ENCODE measurements around the gene TTBK1. TPM values are rescaled to one million over a fixed set of nuclear protein-coding genes. Genes with fewer than 3 reads are reported as not detected.
A peak's percentile ranks its signal among the peaks of the same experiment; 100 is the strongest.

TTBK1 gene
- total RNA-seq, 1 experiment from 2014 or later, result 0.61 TPM

GRCh38 chr6:43199912-43200311 is 43.4 kb upstream of the TTBK1 start:
- TF ChIP-seq CTCF (IDR thresholded peaks at IDR 0.05; ENCODE audit: insufficient read depth in 1 of 2, low read depth in 1 of 2, low read length in 1 of 2, severe bottlenecking in 1 of 2, unreplicated experiment in 1 of 2), result no peak
- Histone ChIP-seq H3K4me1 (no peaks in the 10 kb centered on the region), H3K27me3 (replicated peaks; ENCODE audit: control insufficient read depth, insufficient read depth, low read length) (no peaks in the 10 kb centered on the region; the same call in 1 of the 2 replicates), H3K9me3 (no peaks in the 10 kb centered on the region), H3K4me3 (ENCODE audit: low read depth, low read length) (no peak overlapping the region), H3K36me3 (ENCODE audit: control insufficient read depth, insufficient read depth, low read length) (no peaks in the 10 kb centered on the region)
- BruUV-seq (replicated peaks), result no TSS peak
- POLR2A ChIA-PET, result no interaction called here
- DNase-seq, result peak in 1 of 2 experiments; percentile 7
- Mint-ChIP-seq H3K9me3 (ENCODE audit: unreplicated experiment) (no peaks in the 10 kb centered on the region), H3K36me3 (ENCODE audit: insufficient read depth, unreplicated experiment) (no peaks in the 10 kb centered on the region), H3K27me3 (ENCODE audit: insufficient read depth, unreplicated experiment) (no peaks in the 10 kb centered on the region), H3K27ac (ENCODE audit: unreplicated experiment) (no peak overlapping the region), H3K4me3 (ENCODE audit: unreplicated experiment) (no peak overlapping the region), H3K4me1 (ENCODE audit: low read depth, unreplicated experiment) (no peaks in the 10 kb centered on the region)
- intact Hi-C loops (cut with micrococcal nuclease; ENCODE audit: unreplicated experiment), result no loop called here
- CTCF ChIA-PET, result no interaction called here

GRCh38 chr6:43200541-43200940 is 42.7 kb upstream of the TTBK1 start:
- H3K4me3 ChIP-seq (ENCODE audit: low read depth, low read length), result no peak overlapping the region
- no peaks in the 10 kb centered on the region for H3K36me3 Mint-ChIP-seq (ENCODE audit: insufficient read depth, unreplicated experiment)
- H3K4me3 Mint-ChIP-seq (ENCODE audit: unreplicated experiment), result no peak overlapping the region
- H3K27ac Mint-ChIP-seq (ENCODE audit: unreplicated experiment), result no peak overlapping the region
- no peak for TF ChIP-seq CTCF (IDR thresholded peaks at IDR 0.05; ENCODE audit: insufficient read depth in 1 of 2, low read depth in 1 of 2, low read length in 1 of 2, severe bottlenecking in 1 of 2, unreplicated experiment in 1 of 2)
- H3K9me3 ChIP-seq, result no peaks in the 10 kb centered on the region
- peak in 1 of 2 experiments; percentile 14 for DNase-seq
- ChIA-PET POLR2A (no interaction called here), CTCF (no interaction called here)
- no peaks in the 10 kb centered on the region for H3K4me1 ChIP-seq
- no peaks in the 10 kb centered on the region for H3K9me3 Mint-ChIP-seq (ENCODE audit: unreplicated experiment)
- H3K36me3 ChIP-seq (ENCODE audit: control insufficient read depth, insufficient read depth, low read length), result no peaks in the 10 kb centered on the region
- H3K4me1 Mint-ChIP-seq (ENCODE audit: low read depth, unreplicated experiment), result no peaks in the 10 kb centered on the region
- H3K27me3 ChIP-seq (replicated peaks; ENCODE audit: control insufficient read depth, insufficient read depth, low read length), result no peaks in the 10 kb centered on the region; the same call in 1 of the 2 replicates
- intact Hi-C loops (cut with micrococcal nuclease; ENCODE audit: unreplicated experiment), result no loop called here
- BruUV-seq (replicated peaks), result no TSS peak
- H3K27me3 Mint-ChIP-seq (ENCODE audit: insufficient read depth, unreplicated experiment), result no peaks in the 10 kb centered on the region

GRCh38 chr6:43202451-43202850 is 40.8 kb upstream of the TTBK1 start:
- Mint-ChIP-seq H3K9me3 (ENCODE audit: unreplicated experiment) (no peaks in the 10 kb centered on the region), H3K36me3 (ENCODE audit: insufficient read depth, unreplicated experiment) (no peaks in the 10 kb centered on the region), H3K27me3 (ENCODE audit: insufficient read depth, unreplicated experiment) (no peaks in the 10 kb centered on the region), H3K4me1 (ENCODE audit: low read depth, unreplicated experiment) (no peaks in the 10 kb centered on the region), H3K4me3 (ENCODE audit: unreplicated experiment) (no peak overlapping the region), H3K27ac (ENCODE audit: unreplicated experiment) (no peak overlapping the region)
- ChIA-PET POLR2A (no interaction called here), CTCF (no interaction called here)
- H3K36me3 ChIP-seq (ENCODE audit: control insufficient read depth, insufficient read depth, low read length), result no peaks in the 10 kb centered on the region
- no peak overlapping the region for H3K4me3 ChIP-seq (ENCODE audit: low read depth, low read length)
- H3K27me3 ChIP-seq (replicated peaks; ENCODE audit: control insufficient read depth, insufficient read depth, low read length), result no peaks in the 10 kb centered on the region; the same call in 1 of the 2 replicates
- no peaks in the 10 kb centered on the region for H3K9me3 ChIP-seq
- intact Hi-C loops (cut with micrococcal nuclease; ENCODE audit: unreplicated experiment), result no loop called here
- H3K4me1 ChIP-seq, result no peaks in the 10 kb centered on the region
- TF ChIP-seq CTCF (IDR thresholded peaks at IDR 0.05; ENCODE audit: insufficient read depth in 1 of 2, low read depth in 1 of 2, low read length in 1 of 2, severe bottlenecking in 1 of 2, unreplicated experiment in 1 of 2), result no peak
- BruUV-seq (replicated peaks), result no TSS peak
- peak in 1 of 2 experiments; percentile 7 for DNase-seq

Data from Caco-2 (cell line).